Measurements from ENCODE around the gene SLC27A5. TPM values are rescaled to one million over a fixed set of nuclear protein-coding genes. Genes with fewer than 3 reads are reported as not detected.

Gene SLC27A5
- total and polyA plus RNA-seq, 2 of the 13 experiments (the other 11 are each of a cell fraction or from before 2014, with no cell fraction given): 30.3 to 40.2 TPM

GRCh38 chr19:58475714-58476497 is 35.9 kb downstream of the SLC27A5 start, which contains the start of gene ZNF446 (continued):
- TF ChIP-seq GMEB1 (CRISPR knock-in tag; IDR thresholded peaks at IDR 0.05; ENCODE audit: borderline replicate concordance): peak; percentile 93
- TF ChIP-seq ERF (CRISPR knock-in tag; IDR thresholded peaks at IDR 0.05): peak; percentile 57
- TF ChIP-seq DDIT3 (CRISPR knock-in tag; IDR thresholded peaks at IDR 0.05): no peak
- no peak for TF ChIP-seq ZNF282 (IDR thresholded peaks at IDR 0.05; ENCODE audit: partially characterized antibody)
- no peak for TF ChIP-seq AFF4 (CRISPR knock-in tag; IDR thresholded peaks at IDR 0.05)
- TF ChIP-seq TFDP1 (CRISPR knock-in tag; IDR thresholded peaks at IDR 0.05; ENCODE audit: borderline replicate concordance): peak; percentile 61; the same call in 1 of the 2 replicates
- TF ChIP-seq PITX1 (CRISPR knock-in tag; IDR thresholded peaks at IDR 0.05): no peak; the same call in 1 of the 2 replicates
- peak; percentile 92 for TF ChIP-seq ZNF747 (CRISPR knock-in tag; IDR thresholded peaks at IDR 0.05; ENCODE audit: borderline replicate concordance)
- TF ChIP-seq ZSCAN5A (CRISPR knock-in tag; IDR thresholded peaks at IDR 0.05; ENCODE audit: borderline replicate concordance): no peak
- TF ChIP-seq RBM39 (IDR thresholded peaks at IDR 0.05; ENCODE audit: low read depth, low read length, poor library complexity, severe bottlenecking): peak; percentile 59
- peak; percentile 60; the same call in 1 of the 2 replicates for TF ChIP-seq ZNF343 (CRISPR knock-in tag; IDR thresholded peaks at IDR 0.05)
- peak; percentile 63 for TF ChIP-seq MXD3 (CRISPR knock-in tag; IDR thresholded peaks at IDR 0.05)
- TF ChIP-seq FOXJ3 (CRISPR knock-in tag; IDR thresholded peaks at IDR 0.05; ENCODE audit: borderline replicate concordance): peak; percentile 70; the same call in 1 of the 2 replicates
- peak; percentile 92 for TF ChIP-seq ZC3H13 (CRISPR knock-in tag; IDR thresholded peaks at IDR 0.05)
- 0 out of 2 replicates have a peak, but pooled peaks have one; percentile 43 for TF ChIP-seq ZBTB39 (CRISPR knock-in tag; IDR thresholded peaks at IDR 0.05)
- no peak for TF ChIP-seq ZBTB1 (CRISPR knock-in tag; IDR thresholded peaks at IDR 0.05; ENCODE audit: borderline replicate concordance)

Data from HepG2 (cell line).